Measurements from ENCODE around the gene PRKG1. TPM values are rescaled to one million over a fixed set of nuclear protein-coding genes. Genes with fewer than 3 reads are reported as not detected.

PRKG1 gene
- polyA plus RNA-seq, 3 donors, result not detected

DNA sequence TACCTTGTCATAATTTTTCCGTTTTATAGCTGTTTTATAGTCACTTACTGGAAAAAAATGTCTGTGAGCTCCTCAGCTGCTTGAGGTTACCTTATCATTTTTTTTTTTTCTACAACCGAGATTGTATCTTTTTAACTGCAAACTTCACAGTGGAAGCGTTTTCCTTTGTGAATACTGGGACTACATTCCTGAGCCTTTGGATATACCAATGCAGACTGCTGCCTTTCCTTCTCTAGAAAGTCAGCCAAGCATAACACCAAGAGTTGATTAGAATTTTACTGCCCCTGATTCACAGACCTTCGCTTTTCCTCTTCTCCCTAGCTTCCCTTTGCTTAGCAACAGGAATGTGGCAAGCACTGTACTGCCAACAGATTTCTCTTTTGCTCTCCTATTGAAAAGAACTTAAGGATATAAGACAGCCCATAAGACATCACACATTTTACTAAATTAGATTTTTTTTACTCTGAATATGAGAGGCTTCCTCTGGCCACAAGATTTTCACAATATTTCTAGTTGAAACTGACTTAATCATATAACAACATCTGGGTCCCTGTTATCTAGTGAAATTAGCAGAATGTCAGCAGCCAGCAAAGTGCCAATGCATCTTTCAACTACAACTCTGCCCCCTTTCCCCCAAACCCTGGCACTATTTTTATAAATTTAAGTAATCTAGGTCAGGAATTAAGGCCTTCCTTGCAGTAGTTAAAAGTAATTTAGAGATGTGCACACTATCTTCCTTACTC is 170.6 kb downstream of the PRKG1 start:
- Histone ChIP-seq H3K36me3 (replicated peaks in 1 of 2; ENCODE audit: control insufficient read depth in 1 of 2, insufficient read depth in 2 of 2, low read length in 2 of 2) (no peaks in the 10 kb centered on the region), H3K9me3 (replicated peaks in 1 of 2; ENCODE audit: control insufficient read depth in 1 of 2, insufficient read depth in 1 of 2, low read length in 2 of 2) (no peaks in the 10 kb centered on the region), H3K27me3 (ENCODE audit: control insufficient read depth in 2 of 2, insufficient read depth in 2 of 2, low read length in 2 of 2) (no peaks in the 10 kb centered on the region), H3K79me2 (ENCODE audit: insufficient read depth, low read length) (no peaks in the 10 kb centered on the region), H4K20me1 (ENCODE audit: insufficient read depth, low read length) (no peaks in the 10 kb centered on the region), H3K4me1 (ENCODE audit: control insufficient read depth in 1 of 2, insufficient read depth in 2 of 2, low read length in 2 of 2) (no peaks in the 10 kb centered on the region), H3K27ac (ENCODE audit: low read depth in 1 of 2, low read length in 2 of 2) (no peak overlapping the region), H2AFZ (ENCODE audit: insufficient read depth, low read depth, low read length, poor library complexity, severe bottlenecking) (no peak overlapping the region), H3K4me3 (replicated peaks in 1 of 3; ENCODE audit: low read depth in 2 of 3, low read length in 3 of 3) (no peak overlapping the region), H3K4me2 (replicated peaks; ENCODE audit: extremely low read depth, low read length, poor library complexity, severe bottlenecking) (no peak overlapping the region), H3K9ac (ENCODE audit: insufficient read depth, low read length, poor library complexity, severe bottlenecking) (no peak overlapping the region)
- Mint-ChIP-seq H3K4me1 (no peaks in the 10 kb centered on the region), H3K9me3 (no peaks in the 10 kb centered on the region), H3K27me3 (ENCODE audit: low read depth in 3 of 3) (no peaks in the 10 kb centered on the region), H3K36me3 (no peaks in the 10 kb centered on the region), H3K27ac (no peak overlapping the region), H3K4me3 (no peak overlapping the region)
- 53% methylated on average over 3 of the region's 4 CpGs for WGBS (ENCODE audit: insufficient coverage)
- intact Hi-C loops (cut with micrococcal nuclease), result no loop called here
- DNase-seq, result no peak
- TF ChIP-seq, protein P1, sequence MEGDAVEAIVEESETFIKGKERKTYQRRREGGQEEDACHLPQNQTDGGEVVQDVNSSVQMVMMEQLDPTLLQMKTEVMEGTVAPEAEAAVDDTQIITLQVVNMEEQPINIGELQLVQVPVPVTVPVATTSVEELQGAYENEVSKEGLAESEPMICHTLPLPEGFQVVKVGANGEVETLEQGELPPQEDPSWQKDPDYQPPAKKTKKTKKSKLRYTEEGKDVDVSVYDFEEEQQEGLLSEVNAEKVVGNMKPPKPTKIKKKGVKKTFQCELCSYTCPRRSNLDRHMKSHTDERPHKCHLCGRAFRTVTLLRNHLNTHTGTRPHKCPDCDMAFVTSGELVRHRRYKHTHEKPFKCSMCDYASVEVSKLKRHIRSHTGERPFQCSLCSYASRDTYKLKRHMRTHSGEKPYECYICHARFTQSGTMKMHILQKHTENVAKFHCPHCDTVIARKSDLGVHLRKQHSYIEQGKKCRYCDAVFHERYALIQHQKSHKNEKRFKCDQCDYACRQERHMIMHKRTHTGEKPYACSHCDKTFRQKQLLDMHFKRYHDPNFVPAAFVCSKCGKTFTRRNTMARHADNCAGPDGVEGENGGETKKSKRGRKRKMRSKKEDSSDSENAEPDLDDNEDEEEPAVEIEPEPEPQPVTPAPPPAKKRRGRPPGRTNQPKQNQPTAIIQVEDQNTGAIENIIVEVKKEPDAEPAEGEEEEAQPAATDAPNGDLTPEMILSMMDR (IDR thresholded peaks at IDR 0.05), result no peak

DNA sequence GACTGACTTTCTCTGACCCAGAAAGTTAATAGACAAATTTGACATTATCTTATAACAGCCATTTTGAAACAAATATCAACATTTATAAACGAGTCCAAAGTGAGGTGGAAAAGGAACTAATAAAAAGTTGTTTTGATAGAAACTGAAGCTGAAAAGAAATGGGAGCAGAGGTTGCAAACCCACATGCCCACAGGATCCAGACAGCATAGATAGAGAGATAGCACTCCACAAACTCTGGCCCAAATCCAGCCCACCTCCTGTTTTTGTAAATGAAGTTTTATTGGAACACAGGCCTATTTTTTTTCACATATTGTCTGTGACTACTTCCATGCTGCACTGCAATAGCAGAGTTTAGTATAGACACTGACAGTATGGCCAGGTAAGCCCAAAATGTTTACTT is 171.9 kb downstream of the PRKG1 start:
- H3K36me3 ChIP-seq (replicated peaks in 1 of 2; ENCODE audit: control insufficient read depth in 1 of 2, insufficient read depth in 2 of 2, low read length in 2 of 2), result no peaks in the 10 kb centered on the region
- DNase-seq, result no peak
- H3K9ac ChIP-seq (ENCODE audit: insufficient read depth, low read length, poor library complexity, severe bottlenecking), result no peak overlapping the region
- H3K9me3 Mint-ChIP-seq, result no peaks in the 10 kb centered on the region
- no peaks in the 10 kb centered on the region for H3K4me1 ChIP-seq (ENCODE audit: control insufficient read depth in 1 of 2, insufficient read depth in 2 of 2, low read length in 2 of 2)
- H3K27me3 Mint-ChIP-seq (ENCODE audit: low read depth in 3 of 3), result no peaks in the 10 kb centered on the region
- H3K4me2 ChIP-seq (replicated peaks; ENCODE audit: extremely low read depth, low read length, poor library complexity, severe bottlenecking), result no peak overlapping the region
- no peaks in the 10 kb centered on the region for H3K4me1 Mint-ChIP-seq
- no peak overlapping the region for H3K27ac Mint-ChIP-seq
- no peaks in the 10 kb centered on the region for H3K27me3 ChIP-seq (ENCODE audit: control insufficient read depth in 2 of 2, insufficient read depth in 2 of 2, low read length in 2 of 2)
- H3K27ac ChIP-seq (ENCODE audit: low read depth in 1 of 2, low read length in 2 of 2), result no peak overlapping the region
- H2AFZ ChIP-seq (ENCODE audit: insufficient read depth, low read depth, low read length, poor library complexity, severe bottlenecking), result no peak overlapping the region
- no peak overlapping the region for H3K4me3 Mint-ChIP-seq
- no peaks in the 10 kb centered on the region for H3K79me2 ChIP-seq (ENCODE audit: insufficient read depth, low read length)
- H3K9me3 ChIP-seq (replicated peaks in 1 of 2; ENCODE audit: control insufficient read depth in 1 of 2, insufficient read depth in 1 of 2, low read length in 2 of 2), result no peaks in the 10 kb centered on the region
- intact Hi-C loops (cut with micrococcal nuclease), result no loop called here
- no CpG with 5 or more reads among the region's 1 CpG for WGBS (ENCODE audit: insufficient coverage)
- H3K36me3 Mint-ChIP-seq, result no peaks in the 10 kb centered on the region
- TF ChIP-seq, protein P1 (IDR thresholded peaks at IDR 0.05), result no peak
- no peaks in the 10 kb centered on the region for H4K20me1 ChIP-seq (ENCODE audit: insufficient read depth, low read length)
- no peak overlapping the region for H3K4me3 ChIP-seq (replicated peaks in 1 of 3; ENCODE audit: low read depth in 2 of 3, low read length in 3 of 3)
